ENCODE results near the gene DNAJA3.

DNAJA3 gene

GRCh38 chr16:4442371-4442770 lies 16.7 kb downstream of the DNAJA3 start:
- DNase-seq = no peak

- no peak for DNase-seq
These were observed 17.6 kb downstream of the DNAJA3 start for GRCh38 chr16:4443271-4443670.

GRCh38 chr16:4443986-4444385 lies 18.3 kb downstream of the DNAJA3 start:
- no peak for DNase-seq

- DNase-seq = no peak
These were observed 24.8 kb downstream of the DNAJA3 start for GRCh38 chr16:4450430-4450829.

- DNase-seq = no peak
These were observed 25.4 kb downstream of the DNAJA3 start for GRCh38 chr16:4450931-4451519.

- DNase-seq = no peak
These were observed 27.0 kb downstream of the DNAJA3 start for GRCh38 chr16:4452674-4453073.

GRCh38 chr16:4454623-4455022 lies 29.0 kb downstream of the DNAJA3 start:
- no peak for DNase-seq

GRCh38 chr16:4455081-4455480 lies 29.4 kb downstream of the DNAJA3 start:
- no peak for DNase-seq

- DNase-seq = no peak
These were observed 30.3 kb downstream of the DNAJA3 start for GRCh38 chr16:4455951-4456350.

- DNase-seq = no peak
These were observed 35.2 kb downstream of the DNAJA3 start for GRCh38 chr16:4460936-4461249.

- no peak for DNase-seq
These were observed 35.8 kb downstream of the DNAJA3 start for GRCh38 chr16:4461250-4462085.

GRCh38 chr16:4463522-4464163 lies 38.0 kb downstream of the DNAJA3 start:
- DNase-seq = peak; percentile 81

- DNase-seq = no peak
These were observed 40.5 kb downstream of the DNAJA3 start for GRCh38 chr16:4465977-4466779.

GRCh38 chr16:4467916-4468315 lies 42.2 kb downstream of the DNAJA3 start:
- DNase-seq = no peak

- no peak for DNase-seq
These were observed 43.3 kb downstream of the DNAJA3 start for GRCh38 chr16:4468972-4469371.

- no peak for DNase-seq
These were observed 46.2 kb downstream of the DNAJA3 start for GRCh38 chr16:4471869-4472268.

GRCh38 chr16:4472880-4473279 lies 47.2 kb downstream of the DNAJA3 start:
- DNase-seq = no peak

- DNase-seq = peak; percentile 93
These were observed 48.7 kb downstream of the DNAJA3 start, which contains the start of gene NMRAL1 for GRCh38 chr16:4474192-4474961. Gene NMRAL1, minus strand, starts transcription at chr16:4474625. Its CDS starts 493 bp downstream, at chr16:4474132.

- peak; percentile 83 for DNase-seq
These were observed 50.5 kb downstream of the DNAJA3 start, which contains the start of gene HMOX2 for GRCh38 chr16:4475880-4476788. Gene HMOX2, plus strand, starts transcription at chr16:4476398. Its CDS starts 29,127 bp downstream, at chr16:4505525.

- DNase-seq = peak; percentile 53
These were observed 52.3 kb downstream of the DNAJA3 start for GRCh38 chr16:4477966-4478365.

- no peak for DNase-seq
These were observed 55.9 kb downstream of the DNAJA3 start for GRCh38 chr16:4481526-4481925.
